H1 (cell line): ENCODE results near the gene GYPE. TPM values are rescaled to one million over a fixed set of nuclear protein-coding genes. Genes with fewer than 3 reads are reported as not detected.
"Not testable (repeated sequence)": the region's sequence is repeated elsewhere in the genome, so short reads cannot be mapped to it uniquely, and the experiment has no call there.

Experiments
- CTCF ChIA-PET: fragments of 300-600 bp; sonication (Branson Sonifier 250); formaldehyde crosslinking; loops from one replicate; lab custom pipeline; 2021; ENCODE audit not compliant: partially characterized antibody; lab: Charles Lee
- POLR2A ChIA-PET: fragments of 300-600 bp; sonication (Branson Sonifier 250); formaldehyde crosslinking; loops from one replicate; lab custom pipeline; 2021; ENCODE audit warnings: inconsistent platforms; ENCODE audit not compliant: partially characterized antibody; lab: Charles Lee
- DNase-seq, 2 experiments: peaks; one replicate each; pipeline versions ENCODE4 v3.0.0 to v3.0.0-alpha.2; 2010 to 2022; ENCODE audit warnings: low spot score in 2 of 2, low read depth in 1 of 2, mixed read lengths in 1 of 2
- FAIRE-seq: peaks from 2 replicates; lab custom pipeline; 2011; peaks lifted over from hg19 to GRCh38; lab: Jason Lieb, UNC
- H2AFZ ChIP-seq: 2 replicates; pipeline ENCODE4 v1.8.1; 2012; ENCODE audit warnings: low read length, inconsistent platforms
- H2AK5ac ChIP-seq: 2 replicates; pipeline ENCODE4 v1.6.1; 2013; ENCODE audit warnings: low read depth, low read length
- H2BK120ac ChIP-seq: replicated peaks from 2 replicates; pipeline ENCODE3; 2013; ENCODE audit warnings: low read depth, low read length, inconsistent platforms
- H2BK12ac ChIP-seq: 2 replicates; pipeline ENCODE4 v1.6.1; 2013; ENCODE audit warnings: low read depth, low read length
- H2BK15ac ChIP-seq: 2 replicates; pipeline ENCODE4 v1.6.1; 2013; ENCODE audit warnings: low read length
- H2BK20ac ChIP-seq: 2 replicates; pipeline ENCODE4 v1.6.1; 2013; ENCODE audit warnings: low read length
- H2BK5ac ChIP-seq: 2 replicates; pipeline ENCODE4 v1.6.1; 2013; ENCODE audit warnings: low read depth, low read length
- H3K14ac ChIP-seq: 2 replicates; pipeline ENCODE4 v1.6.1; 2013; ENCODE audit warnings: inconsistent platforms; ENCODE audit not compliant: insufficient read length
- H3K18ac ChIP-seq: 2 replicates; pipeline ENCODE4 v1.6.1; 2013; ENCODE audit warnings: low read length; ENCODE audit errors: extremely low read depth
- H3K23ac ChIP-seq: 2 replicates; pipeline ENCODE4 v1.6.1; 2013; ENCODE audit warnings: inconsistent platforms; ENCODE audit not compliant: insufficient read length
- H3K23me2 ChIP-seq: 2 replicates; pipeline ENCODE4 v1.6.1; 2013; ENCODE audit warnings: low read depth, low read length
- H3K27ac ChIP-seq: 2 replicates; pipeline ENCODE4 v1.6.1; 2011; ENCODE audit warnings: low read depth, low read length, inconsistent platforms
- H3K27me3 ChIP-seq, 4 experiments: replicated peaks in 1 of 4; 1 replicate in 1 of 4; 2 replicates in 3 of 4; pipeline versions ENCODE4 v1.6.1 to v1.8.1; 2011 to 2013; ENCODE audit warnings: low read length in 3 of 4, mild to moderate bottlenecking in 3 of 4, inconsistent platforms in 2 of 4, mixed read lengths in 2 of 4, moderate library complexity in 1 of 4; ENCODE audit not compliant: control insufficient read depth in 3 of 4, insufficient read depth in 3 of 4; ENCODE audit errors: extremely low read depth in 1 of 4
- H3K36me3 ChIP-seq, 4 experiments: 2 replicates each; pipeline versions ENCODE4 v1.6.1 to v1.8.1; 2011 to 2013; ENCODE audit warnings: mild to moderate bottlenecking in 4 of 4, low read length in 3 of 4, moderate library complexity in 2 of 4, control low read depth in 1 of 4, inconsistent platforms in 1 of 4; ENCODE audit not compliant: insufficient read depth in 4 of 4, control insufficient read depth in 2 of 4
- H3K4ac ChIP-seq: replicated peaks from 2 replicates; pipeline ENCODE3; 2013; ENCODE audit warnings: low read length, low read depth, mixed read lengths, inconsistent platforms; ENCODE audit not compliant: insufficient read length
- H3K4me1 ChIP-seq, 4 experiments: replicated peaks in 1 of 4; 1 replicate in 1 of 4; 2 replicates in 3 of 4; pipeline versions ENCODE4 v1.6.1 to v1.8.1; 2011 to 2013; ENCODE audit warnings: low read length in 3 of 4, inconsistent platforms in 2 of 4, mixed read lengths in 1 of 4; ENCODE audit not compliant: insufficient read depth in 4 of 4, control insufficient read depth in 3 of 4
- H3K4me2 ChIP-seq, 2 experiments: 2 replicates each; pipeline versions ENCODE4 v1.6.1 to v1.8.1; 2011 to 2013; ENCODE audit warnings: low read depth in 2 of 2, low read length in 2 of 2, control low read depth in 1 of 2, inconsistent platforms in 1 of 2, mild to moderate bottlenecking in 1 of 2; ENCODE audit not compliant: insufficient read depth in 1 of 2
- H3K4me3 ChIP-seq, 4 experiments: fragments of 200-600, 300-600 bp in 1 of 4; sonication (generic), shearing (Covaris generic), sonication (Bioruptor Twin) in 1 of 4; 2 replicates each; pipeline versions ENCODE4 v1.5.1 to v1.8.1; 2011 to 2016; ENCODE audit warnings: low read length in 4 of 4, low read depth in 3 of 4, control low read depth in 2 of 4, inconsistent platforms in 2 of 4, mild to moderate bottlenecking in 2 of 4, mixed read lengths in 1 of 4, moderate library complexity in 1 of 4; ENCODE audit not compliant: insufficient read depth in 2 of 4; ENCODE audit errors: extremely low read depth in 1 of 4
- H3K56ac ChIP-seq: replicated peaks from 2 replicates; pipeline ENCODE3; 2013; ENCODE audit warnings: low read depth, mild to moderate bottlenecking, mixed read lengths, low read length, inconsistent platforms; ENCODE audit not compliant: insufficient read length
- H3K79me1 ChIP-seq: 2 replicates; pipeline ENCODE4 v1.6.1; 2013; ENCODE audit warnings: low read depth, low read length, control low read depth
- H3K79me2 ChIP-seq, 2 experiments: 2 replicates each; pipeline versions ENCODE4 v1.6.1 to v1.8.1; 2012 to 2013; ENCODE audit warnings: low read length in 2 of 2, mild to moderate bottlenecking in 2 of 2, inconsistent platforms in 1 of 2; ENCODE audit not compliant: insufficient read depth in 2 of 2, control insufficient read depth in 1 of 2
- H3K9ac ChIP-seq, 4 experiments: replicated peaks in 1 of 4; 1 replicate in 1 of 4; 2 replicates in 3 of 4; pipeline versions ENCODE4 v1.6.1 to v1.8.1; 2011 to 2013; ENCODE audit warnings: low read depth in 3 of 4, low read length in 3 of 4, control low read depth in 2 of 4, mild to moderate bottlenecking in 2 of 4, moderate library complexity in 2 of 4, inconsistent platforms in 1 of 4; ENCODE audit errors: extremely low read depth in 1 of 4
- H3K9me3 ChIP-seq, 2 experiments: 2 replicates each; pipeline versions ENCODE4 v1.6.1 to v1.8.1; 2012 to 2013; ENCODE audit warnings: mild to moderate bottlenecking in 2 of 2, moderate library complexity in 2 of 2, control low read depth in 1 of 2, inconsistent platforms in 1 of 2, low read depth in 1 of 2, low read length in 1 of 2, mixed read lengths in 1 of 2; ENCODE audit not compliant: insufficient read depth in 2 of 2
- H4K20me1 ChIP-seq, 2 experiments: replicated peaks in 1 of 2; 2 replicates each; pipeline versions ENCODE3 to v1.8.1; 2011 to 2013; ENCODE audit warnings: inconsistent platforms in 2 of 2, low read length in 2 of 2, mild to moderate bottlenecking in 1 of 2; ENCODE audit not compliant: insufficient read depth in 2 of 2, control insufficient read depth in 1 of 2
- H4K5ac ChIP-seq: 2 replicates; pipeline ENCODE4 v1.6.1; 2013; ENCODE audit warnings: low read length, low read depth, mixed read lengths, inconsistent platforms; ENCODE audit not compliant: insufficient read length
- H4K8ac ChIP-seq: 2 replicates; pipeline ENCODE4 v1.8.0; 2013; ENCODE audit warnings: mild to moderate bottlenecking, moderate library complexity, low read length, inconsistent platforms; ENCODE audit not compliant: insufficient read depth; ENCODE audit errors: extremely low read depth
- H4K91ac ChIP-seq: replicated peaks from 2 replicates; pipeline ENCODE3; 2013; ENCODE audit warnings: low read length, mixed read lengths, inconsistent platforms; ENCODE audit not compliant: insufficient read length
- WGBS, 2 experiments: shearing (Covaris generic) in 1 of 2; methylation state at CpG; one replicate each; pipeline versions ENCODE4 v1.1.6 to v1.1.7; 2013 to 2015; ENCODE audit warnings: low lambda C conversion rate in 2 of 2, mixed read lengths in 2 of 2, inconsistent platforms in 1 of 2, low coverage in 1 of 2, missing lambda C conversion rate in 1 of 2; ENCODE audit not compliant: insufficient replicate concordance in 2 of 2, insufficient coverage in 1 of 2, insufficient read length in 1 of 2; ENCODE audit errors: extremely low coverage in 1 of 2, missing lambda C conversion rate in 1 of 2; 5-methylcytosine and 5-hydroxymethylcytosine counted together
- polyA plus RNA-seq, 7 experiments: library from polyadenylated mRNA; depleted of rRNA in 3 of 7; stranded (reverse) in 5 of 7; unstranded in 2 of 7; fragments of >200 nt in 5 of 7; fragments of 200-250 nt in 2 of 7; gene quantifications; 1 replicate in 5 of 7; 2 replicates in 1 of 7; 4 replicates in 1 of 7; pipeline versions ENCODE4 v1.2.1 to v1.2.3, GENCODE V29; 2011 to 2013; ENCODE audit warnings: missing spikeins in 2 of 7, mixed read lengths in 2 of 7
- total RNA-seq: library from RNA; stranded (reverse); fragmentation: NEBNext Ultra II Directional; extraction: Animal tissue kit (Norgen Biotek cat#: 25700); gene quantifications from 2 replicates; pipeline ENCODE4 v1.2.1, GENCODE V29; 2021

GYPE gene
- total and polyA plus RNA-seq, 2 of the 8 experiments (the other 6 are each of a cell fraction or from before 2014, with no cell fraction given) = not detected

DNA sequence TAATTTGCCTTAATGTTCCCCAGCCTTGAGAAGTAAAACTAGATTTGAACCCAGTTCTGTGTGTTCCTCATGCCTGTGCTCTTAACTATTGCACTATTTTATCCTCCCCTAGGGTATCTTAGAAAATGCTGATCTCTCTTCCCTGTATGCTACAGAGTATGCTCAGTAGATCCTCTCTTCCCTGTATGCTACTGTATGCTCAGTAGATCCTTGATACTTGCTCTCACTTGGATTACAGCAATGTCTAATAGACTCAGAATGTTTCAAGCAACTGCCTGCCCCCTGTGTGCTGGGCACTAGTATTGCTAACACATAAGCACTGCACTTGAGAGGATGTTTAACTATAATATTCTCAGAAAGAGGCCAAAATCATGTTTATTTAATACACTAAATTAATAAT, 928 bp downstream of the GYPE start:
- not testable (repeated sequence) for H3K4me2 ChIP-seq, FAIRE-seq
- CTCF ChIA-PET = interaction anchor here (0.8 kb wide), 1 partner anchor 130 kb away, joined by 3 read pairs; no protein-coding TSS in a partner anchor

GRCh38 chr4:143890323-143890722, 15.0 kb downstream of the GYPE start:
- H4K5ac ChIP-seq, H4K91ac ChIP-seq, H3K9me3 ChIP-seq, H2BK5ac ChIP-seq, CTCF ChIA-PET, H3K4ac ChIP-seq, DNase-seq, H2AK5ac ChIP-seq, H3K23ac ChIP-seq, POLR2A ChIA-PET, H3K14ac ChIP-seq, H3K79me2 ChIP-seq, H3K27ac ChIP-seq, H3K4me3 ChIP-seq, H3K27me3 ChIP-seq, H2BK15ac ChIP-seq, H4K20me1 ChIP-seq, FAIRE-seq, H3K56ac ChIP-seq, H3K23me2 ChIP-seq, H3K9ac ChIP-seq, H3K4me2 ChIP-seq, H3K79me1 ChIP-seq, H2BK20ac ChIP-seq, H3K4me1 ChIP-seq, H3K18ac ChIP-seq, H4K8ac ChIP-seq, H2BK12ac ChIP-seq, H2AFZ ChIP-seq, H2BK120ac ChIP-seq, H3K36me3 ChIP-seq: not testable (repeated sequence)
- WGBS, 2 experiments = 73% methylated on average over 4 of the region's 4 CpGs; no CpG with 5 or more reads in 1 of the 2 experiments

More for the DNA sequence above, 928 bp downstream of the GYPE start:
- DNase-seq, H3K27ac ChIP-seq, H3K27me3 ChIP-seq, H4K91ac ChIP-seq, H2BK120ac ChIP-seq, H3K9me3 ChIP-seq, H3K56ac ChIP-seq, H3K14ac ChIP-seq, H3K23ac ChIP-seq, H2BK12ac ChIP-seq, H2BK20ac ChIP-seq, H3K79me1 ChIP-seq, H3K9ac ChIP-seq, H3K4me3 ChIP-seq, H3K18ac ChIP-seq, H2BK5ac ChIP-seq, H3K4ac ChIP-seq, H4K5ac ChIP-seq, H3K36me3 ChIP-seq, H3K79me2 ChIP-seq, POLR2A ChIA-PET, H3K23me2 ChIP-seq, H3K4me1 ChIP-seq, H2AFZ ChIP-seq, H4K20me1 ChIP-seq, H4K8ac ChIP-seq, H2AK5ac ChIP-seq, H2BK15ac ChIP-seq: not testable (repeated sequence)
